NCI-H526 treated with DMSO at 0.1 percent for 48 hours (cell line): ENCODE measurements around the gene SULT1E1.

Experiments
- DNase-seq: peaks from one replicate; lab custom pipeline; 2025; lab: John Stamatoyannopoulos, UW

The SULT1E1 gene

DNA sequence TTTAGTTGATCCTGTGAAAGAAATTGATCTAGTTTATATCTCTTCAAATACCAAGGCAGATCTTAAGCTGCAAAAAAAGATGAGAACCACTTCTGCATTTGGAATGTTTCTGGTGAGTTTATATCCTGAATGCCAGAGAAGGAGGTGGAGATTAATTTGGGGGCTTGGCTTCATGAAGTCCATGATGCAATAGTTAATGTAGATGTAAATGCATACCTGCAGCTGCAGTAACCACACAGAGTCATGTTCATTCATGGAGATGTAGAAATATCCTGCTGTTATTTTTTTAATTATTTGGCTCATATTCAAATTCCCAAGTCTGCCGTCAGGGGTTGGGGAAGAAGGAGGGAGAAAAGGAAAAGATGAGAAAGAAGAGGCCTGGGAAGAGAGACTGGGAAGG is at the start of gene SULT1E1:
Gene SULT1E1 (minus strand): TSS at position 94 of the 400 bp plus-strand sequence. CDS start 2,501 bp downstream, outside the sequence.
- no peak for DNase-seq

- no peak for DNase-seq
Observed at GRCh38 chr4:69909195-69909594, 49.2 kb upstream of the SULT1E1 start.

- no peak for DNase-seq
Observed at GRCh38 chr4:69907151-69907550, 47.2 kb upstream of the SULT1E1 start.

DNA sequence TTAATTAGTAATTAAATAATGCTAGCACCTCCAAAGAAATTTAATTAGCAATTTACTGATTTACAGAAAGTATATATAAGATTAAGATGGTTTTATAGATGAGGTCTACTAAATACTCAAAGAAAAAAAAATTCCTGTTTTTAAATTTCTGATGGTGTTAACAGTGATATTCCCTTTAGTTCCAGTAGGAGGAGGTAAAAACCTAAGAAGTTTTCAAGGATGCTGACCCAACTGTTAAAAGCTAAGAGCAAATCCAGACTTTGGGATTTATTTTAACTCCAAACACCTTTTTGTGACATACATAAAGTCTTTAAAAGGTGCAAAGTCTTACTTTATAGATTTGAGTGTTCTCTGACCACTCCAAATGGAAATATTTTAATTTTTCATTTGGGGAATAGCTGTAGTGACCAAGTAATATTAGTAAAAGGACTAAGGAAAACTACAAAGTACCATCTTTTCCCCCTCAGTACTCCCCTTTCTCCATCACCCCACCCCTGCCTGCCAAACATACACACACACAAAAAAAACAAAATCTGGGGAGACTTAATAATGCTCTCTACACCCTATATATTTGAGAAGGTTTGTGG is 36.7 kb upstream of the SULT1E1 start:
- DNase-seq: no peak

GRCh38 chr4:69894721-69895120 is 34.8 kb upstream of the SULT1E1 start:
- no peak for DNase-seq

GRCh38 chr4:69894186-69894585 is 34.2 kb upstream of the SULT1E1 start:
- DNase-seq: no peak

- DNase-seq: no peak
Observed at GRCh38 chr4:69888336-69888735, 28.4 kb upstream of the SULT1E1 start.

DNA sequence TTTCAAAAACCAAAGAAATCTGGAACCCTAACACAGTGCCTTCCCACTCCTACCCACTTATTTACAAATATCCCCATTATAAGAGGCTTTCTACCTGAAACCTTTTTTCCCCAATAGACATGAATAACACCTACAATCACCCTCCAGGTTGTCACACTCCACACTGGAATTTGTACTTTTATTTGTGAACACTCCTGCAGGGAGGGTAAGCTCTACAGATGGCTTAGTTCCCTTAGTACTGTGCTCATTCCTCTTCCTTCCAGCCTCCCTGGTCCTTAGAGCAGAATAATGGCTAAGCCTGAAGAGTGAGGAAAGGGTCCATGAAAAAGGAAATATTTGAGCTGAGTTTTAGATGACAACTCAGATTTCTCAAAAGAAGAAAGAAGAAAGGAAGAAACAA is 22.2 kb upstream of the SULT1E1 start:
- DNase-seq: no peak

- DNase-seq: no peak
Observed at GRCh38 chr4:69881173-69881773, 21.3 kb upstream of the SULT1E1 start.

DNA sequence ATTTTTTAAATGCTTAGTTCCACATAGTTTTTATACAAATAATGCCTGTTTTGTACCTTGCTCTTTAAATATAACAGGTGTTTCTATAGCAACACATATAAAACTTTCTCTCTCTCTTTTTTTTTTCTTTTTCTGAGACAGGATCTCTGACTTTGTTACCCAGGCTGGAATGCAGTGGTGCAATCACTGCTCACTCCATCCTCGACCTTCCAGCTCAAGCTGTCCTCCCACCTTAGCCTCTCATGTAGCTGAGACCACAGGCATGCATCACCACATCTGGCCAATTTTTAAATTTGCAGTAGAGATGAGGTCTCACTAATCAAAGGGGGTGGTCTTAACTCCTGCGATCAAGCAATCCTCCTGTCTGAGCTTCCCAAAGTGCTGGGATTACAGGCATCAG is 18.3 kb upstream of the SULT1E1 start:
- DNase-seq: no peak

DNA sequence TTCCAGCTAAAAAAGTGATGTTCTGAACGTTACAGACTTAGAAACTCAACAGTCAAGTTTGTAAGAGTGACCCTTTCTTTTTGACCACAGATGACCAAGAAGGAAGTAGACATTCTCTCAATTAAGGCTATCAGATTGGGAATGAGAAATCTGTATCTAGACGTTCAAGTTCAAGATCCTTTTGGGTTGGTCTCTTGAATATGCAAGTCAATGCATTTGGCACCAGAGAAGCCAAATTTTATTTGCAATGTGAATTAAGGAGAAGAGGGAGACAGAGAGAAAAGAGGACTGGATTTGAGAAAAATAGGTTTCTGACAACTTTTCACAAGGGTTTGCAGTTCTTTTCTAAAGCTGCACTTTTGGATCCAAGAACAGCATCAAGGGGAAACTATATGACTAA is 17.5 kb upstream of the SULT1E1 start:
- DNase-seq: no peak

- DNase-seq: no peak
Observed at GRCh38 chr4:69876071-69876470, 16.1 kb upstream of the SULT1E1 start.

DNA sequence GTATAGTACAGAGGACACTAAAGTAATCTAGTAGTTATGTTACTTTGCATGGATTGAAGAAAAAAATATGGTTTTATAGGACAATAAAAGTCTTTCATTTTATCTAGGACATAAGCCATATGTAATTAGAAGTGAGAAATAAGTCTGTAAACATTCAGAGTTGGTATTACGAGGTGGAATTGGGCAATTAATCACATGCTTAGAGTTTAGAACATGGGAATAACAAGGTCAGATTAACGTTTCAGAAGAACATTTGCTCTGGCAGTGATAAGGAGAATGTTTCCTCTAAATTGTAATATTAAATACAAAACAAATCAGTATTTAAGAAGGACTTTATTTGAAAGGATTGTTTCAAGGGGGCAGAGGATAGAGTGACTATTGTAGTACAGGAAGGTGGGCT is 15.6 kb upstream of the SULT1E1 start:
- no peak for DNase-seq

- no peak for DNase-seq
Observed at GRCh38 chr4:69874507-69874906, 14.6 kb upstream of the SULT1E1 start.

DNA sequence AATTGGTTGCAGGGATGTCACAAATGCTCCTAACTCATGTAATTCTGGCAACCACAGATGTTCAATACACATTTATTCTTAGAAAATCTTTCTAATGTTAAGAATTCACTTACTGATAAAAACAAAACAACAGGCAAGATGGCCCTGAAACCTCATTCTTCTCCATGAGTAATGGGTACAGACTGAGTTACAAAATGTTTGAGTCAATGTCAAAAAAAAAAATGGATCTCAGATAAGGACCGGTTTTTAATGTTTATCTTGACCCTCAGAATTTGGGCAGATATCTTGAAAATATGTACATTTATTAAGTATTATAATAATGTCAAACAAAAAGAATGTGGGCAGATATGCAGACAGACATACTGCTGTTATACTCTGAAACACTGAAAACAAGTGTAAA is 1.8 kb upstream of the SULT1E1 start:
- no peak for DNase-seq

DNA sequence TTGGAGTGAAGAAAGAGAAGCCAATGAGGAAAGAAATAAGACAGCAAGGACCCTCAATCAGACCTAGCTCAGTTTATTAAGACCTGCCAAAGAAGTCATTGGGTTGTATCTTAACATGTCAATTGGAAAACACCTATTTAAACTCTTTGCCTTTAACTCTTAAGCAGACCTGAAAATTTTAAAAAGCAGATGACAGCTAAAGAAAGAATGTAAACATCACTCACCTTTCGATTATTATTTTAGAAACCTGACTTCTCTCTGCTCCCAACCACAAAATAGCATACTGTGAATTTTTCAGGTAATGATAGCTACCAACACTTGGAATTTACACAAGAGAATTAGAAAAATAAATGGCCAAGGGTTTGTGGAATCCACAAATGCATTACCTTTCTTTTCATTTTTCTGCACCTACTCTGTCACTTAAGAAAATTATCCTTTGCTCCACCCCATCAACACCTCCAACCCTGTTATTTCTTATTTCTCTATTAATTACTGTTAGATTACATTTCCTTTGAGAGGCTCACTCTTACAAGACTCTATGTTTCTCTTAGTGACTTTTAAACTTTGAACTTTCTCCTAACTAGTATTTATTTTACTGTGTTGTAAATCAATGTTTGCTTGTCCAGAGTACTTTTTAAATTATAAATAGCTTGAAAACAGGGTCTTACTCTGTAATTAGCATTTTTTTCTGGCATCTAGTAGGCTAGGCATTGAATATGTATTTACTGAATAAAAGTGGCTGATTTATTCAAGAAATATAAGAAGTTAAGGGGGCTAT is 765 bp upstream of the SULT1E1 start:
- DNase-seq: no peak

DNA sequence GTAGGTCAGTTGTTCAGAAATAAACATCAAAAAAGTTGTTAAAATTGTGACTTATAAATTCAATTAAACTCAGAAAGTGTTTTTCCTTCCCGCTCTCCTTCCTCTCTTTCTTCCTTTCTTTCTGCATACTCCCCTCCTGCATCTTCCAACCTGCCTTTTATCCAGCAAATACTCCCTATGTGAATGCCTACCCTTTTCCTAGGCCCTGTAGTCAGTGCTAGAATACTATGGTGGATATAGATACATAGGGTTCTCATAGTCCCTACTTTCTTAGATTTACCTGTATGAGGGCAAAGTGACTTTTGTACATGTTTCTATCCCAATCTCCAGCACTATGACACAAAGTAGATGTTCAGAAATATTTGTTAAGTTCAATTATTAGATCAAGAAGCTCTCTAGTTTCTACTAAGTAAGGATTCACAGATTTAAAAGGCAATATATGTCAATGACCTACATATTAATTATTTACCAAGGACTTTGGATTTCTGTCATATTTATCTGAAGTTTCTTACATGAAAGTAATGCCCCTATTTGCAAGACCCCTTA is 732 bp downstream of the SULT1E1 start:
- DNase-seq: no peak

- DNase-seq: no peak
Observed at GRCh38 chr4:69858690-69859089, 1.3 kb downstream of the SULT1E1 start.

DNA sequence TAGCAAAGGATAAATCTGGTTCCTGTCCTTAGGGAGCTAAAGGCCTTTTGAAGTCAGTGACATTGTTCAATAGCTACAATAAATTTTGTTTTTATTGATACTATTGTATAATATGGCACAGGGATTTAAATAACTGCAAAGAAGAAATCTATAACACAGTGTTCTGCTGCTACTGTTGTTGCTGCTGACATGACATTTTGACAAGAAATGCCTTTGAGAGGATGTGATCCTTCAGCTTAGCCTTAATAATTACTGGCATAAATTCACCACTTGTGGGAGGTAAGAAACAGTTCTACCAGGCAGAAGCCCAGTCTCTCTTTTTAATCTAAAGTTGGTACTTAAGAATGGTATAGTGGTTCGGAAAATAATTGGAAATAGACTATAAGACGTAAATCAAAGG is 4.1 kb downstream of the SULT1E1 start:
- no peak for DNase-seq

- DNase-seq: no peak
Observed at GRCh38 chr4:69849969-69850368, 10.0 kb downstream of the SULT1E1 start.

GRCh38 chr4:69849297-69849696 is 10.6 kb downstream of the SULT1E1 start:
- no peak for DNase-seq

GRCh38 chr4:69848028-69848427 is 11.9 kb downstream of the SULT1E1 start:
- no peak for DNase-seq

- DNase-seq: no peak
Observed at GRCh38 chr4:69843932-69844331, 16.0 kb downstream of the SULT1E1 start.
